ENCODE data around the gene CBL.

CBL gene

GRCh38 chr11:119307219-119307618 lies 101.1 kb downstream of the CBL start:
- H3K36me3 ChIP-seq (ENCODE audit: control insufficient read depth, insufficient read depth, low read length): peaks cover 32% of the 10 kb centered on the region
- H3K27me3 ChIP-seq (ENCODE audit: control insufficient read depth, insufficient read depth, low read length): no peaks in the 10 kb centered on the region
- H3K9ac ChIP-seq (ENCODE audit: low read depth, low read length): no peak overlapping the region
- H3K4me3 ChIP-seq (ENCODE audit: low read depth, low read length): no peak overlapping the region
- no peaks in the 10 kb centered on the region for H3K4me1 ChIP-seq (ENCODE audit: control insufficient read depth, insufficient read depth, low read length)
- H3K9me3 ChIP-seq (ENCODE audit: control insufficient read depth, insufficient read depth, low read length): no peaks in the 10 kb centered on the region

GRCh38 chr11:119307974-119308373 lies 101.8 kb downstream of the CBL start:
- H3K4me1 ChIP-seq (ENCODE audit: control insufficient read depth, insufficient read depth, low read length): no peaks in the 10 kb centered on the region
- H3K36me3 ChIP-seq (ENCODE audit: control insufficient read depth, insufficient read depth, low read length): peaks cover 34% of the 10 kb centered on the region
- no peaks in the 10 kb centered on the region for H3K9me3 ChIP-seq (ENCODE audit: control insufficient read depth, insufficient read depth, low read length)
- no peaks in the 10 kb centered on the region for H3K27me3 ChIP-seq (ENCODE audit: control insufficient read depth, insufficient read depth, low read length)
- H3K9ac ChIP-seq (ENCODE audit: low read depth, low read length): no peak overlapping the region
- H3K4me3 ChIP-seq (ENCODE audit: low read depth, low read length): no peak overlapping the region

- no peak overlapping the region for H3K4me3 ChIP-seq (ENCODE audit: low read depth, low read length)
- H3K9me3 ChIP-seq (ENCODE audit: control insufficient read depth, insufficient read depth, low read length): no peaks in the 10 kb centered on the region
- H3K4me1 ChIP-seq (ENCODE audit: control insufficient read depth, insufficient read depth, low read length): no peaks in the 10 kb centered on the region
- H3K27me3 ChIP-seq (ENCODE audit: control insufficient read depth, insufficient read depth, low read length): no peaks in the 10 kb centered on the region
- H3K36me3 ChIP-seq (ENCODE audit: control insufficient read depth, insufficient read depth, low read length): peaks cover 41% of the 10 kb centered on the region
- no peak overlapping the region for H3K9ac ChIP-seq (ENCODE audit: low read depth, low read length)
Observed at GRCh38 chr11:119309411-119309810, 103.3 kb downstream of the CBL start.

- no peak overlapping the region for H3K4me3 ChIP-seq (ENCODE audit: low read depth, low read length)
- peaks cover 46% of the 10 kb centered on the region for H3K36me3 ChIP-seq (ENCODE audit: control insufficient read depth, insufficient read depth, low read length)
- H3K9ac ChIP-seq (ENCODE audit: low read depth, low read length): no peak overlapping the region
- H3K4me1 ChIP-seq (ENCODE audit: control insufficient read depth, insufficient read depth, low read length): peaks cover 2% of the 10 kb centered on the region
- H3K27me3 ChIP-seq (ENCODE audit: control insufficient read depth, insufficient read depth, low read length): no peaks in the 10 kb centered on the region
- no peaks in the 10 kb centered on the region for H3K9me3 ChIP-seq (ENCODE audit: control insufficient read depth, insufficient read depth, low read length)
Observed at GRCh38 chr11:119309953-119310681, 104.0 kb downstream of the CBL start.

GRCh38 chr11:119310682-119311052 lies 104.5 kb downstream of the CBL start:
- H3K4me3 ChIP-seq (ENCODE audit: low read depth, low read length): no peak overlapping the region
- H3K9ac ChIP-seq (ENCODE audit: low read depth, low read length): no peak overlapping the region
- H3K27me3 ChIP-seq (ENCODE audit: control insufficient read depth, insufficient read depth, low read length): peaks cover 4% of the 10 kb centered on the region
- peaks cover 2% of the 10 kb centered on the region for H3K4me1 ChIP-seq (ENCODE audit: control insufficient read depth, insufficient read depth, low read length)
- H3K36me3 ChIP-seq (ENCODE audit: control insufficient read depth, insufficient read depth, low read length): peaks cover 46% of the 10 kb centered on the region
- H3K9me3 ChIP-seq (ENCODE audit: control insufficient read depth, insufficient read depth, low read length): no peaks in the 10 kb centered on the region

- Histone ChIP-seq H3K36me3 (ENCODE audit: control insufficient read depth, insufficient read depth, low read length) (peaks cover 36% of the 10 kb centered on the region), H3K9ac (ENCODE audit: low read depth, low read length) (peak overlapping the region; percentile 24), H3K27me3 (ENCODE audit: control insufficient read depth, insufficient read depth, low read length) (peaks cover 11% of the 10 kb centered on the region), H3K9me3 (ENCODE audit: control insufficient read depth, insufficient read depth, low read length) (no peaks in the 10 kb centered on the region), H3K4me3 (ENCODE audit: low read depth, low read length) (peak overlapping the region; percentile 80), H3K4me1 (ENCODE audit: control insufficient read depth, insufficient read depth, low read length) (peaks cover 26% of the 10 kb centered on the region)
Observed at GRCh38 chr11:119314726-119315125, 108.6 kb downstream of the CBL start.

GRCh38 chr11:119315131-119316015 lies 109.2 kb downstream of the CBL start:
- peak overlapping the region; percentile 80 for H3K4me3 ChIP-seq (ENCODE audit: low read depth, low read length)
- H3K4me1 ChIP-seq (ENCODE audit: control insufficient read depth, insufficient read depth, low read length): peaks cover 29% of the 10 kb centered on the region
- H3K27me3 ChIP-seq (ENCODE audit: control insufficient read depth, insufficient read depth, low read length): peaks cover 11% of the 10 kb centered on the region
- peak overlapping the region; percentile 24 for H3K9ac ChIP-seq (ENCODE audit: low read depth, low read length)
- H3K9me3 ChIP-seq (ENCODE audit: control insufficient read depth, insufficient read depth, low read length): no peaks in the 10 kb centered on the region
- peaks cover 29% of the 10 kb centered on the region for H3K36me3 ChIP-seq (ENCODE audit: control insufficient read depth, insufficient read depth, low read length)

- Histone ChIP-seq H3K4me1 (ENCODE audit: control insufficient read depth, insufficient read depth, low read length) (peaks cover 29% of the 10 kb centered on the region), H3K9ac (ENCODE audit: low read depth, low read length) (peak overlapping the region; percentile 60), H3K27me3 (ENCODE audit: control insufficient read depth, insufficient read depth, low read length) (peaks cover 11% of the 10 kb centered on the region), H3K9me3 (ENCODE audit: control insufficient read depth, insufficient read depth, low read length) (no peaks in the 10 kb centered on the region), H3K4me3 (ENCODE audit: low read depth, low read length) (peak overlapping the region; percentile 80), H3K36me3 (ENCODE audit: control insufficient read depth, insufficient read depth, low read length) (peaks cover 21% of the 10 kb centered on the region)
Observed at GRCh38 chr11:119316016-119316728, 110.0 kb downstream of the CBL start.

GRCh38 chr11:119316729-119317591 lies 110.8 kb downstream of the CBL start, which contains the start of gene MCAM:
Gene MCAM (minus strand): TSS chr11:119317130. CDS start chr11:119317101, 29 bp downstream.
- H3K36me3 ChIP-seq (ENCODE audit: control insufficient read depth, insufficient read depth, low read length): peaks cover 15% of the 10 kb centered on the region
- peaks cover 11% of the 10 kb centered on the region for H3K27me3 ChIP-seq (ENCODE audit: control insufficient read depth, insufficient read depth, low read length)
- H3K4me1 ChIP-seq (ENCODE audit: control insufficient read depth, insufficient read depth, low read length): peaks cover 29% of the 10 kb centered on the region
- peak within 1 kb of the TSS; percentile 60 for H3K9ac ChIP-seq (ENCODE audit: low read depth, low read length)
- H3K4me3 ChIP-seq (ENCODE audit: low read depth, low read length): peak within 1 kb of the TSS; percentile 80
- no peaks in the 10 kb centered on the region for H3K9me3 ChIP-seq (ENCODE audit: control insufficient read depth, insufficient read depth, low read length)

GRCh38 chr11:119317592-119318239 lies 111.6 kb downstream of the CBL start:
- peak overlapping the region; percentile 37 for H3K9ac ChIP-seq (ENCODE audit: low read depth, low read length)
- peak overlapping the region; percentile 55 for H3K4me3 ChIP-seq (ENCODE audit: low read depth, low read length)
- peaks cover 11% of the 10 kb centered on the region for H3K27me3 ChIP-seq (ENCODE audit: control insufficient read depth, insufficient read depth, low read length)
- no peaks in the 10 kb centered on the region for H3K9me3 ChIP-seq (ENCODE audit: control insufficient read depth, insufficient read depth, low read length)
- peaks cover 29% of the 10 kb centered on the region for H3K4me1 ChIP-seq (ENCODE audit: control insufficient read depth, insufficient read depth, low read length)
- peaks cover 13% of the 10 kb centered on the region for H3K36me3 ChIP-seq (ENCODE audit: control insufficient read depth, insufficient read depth, low read length)
